SIG-M5 treated with dmso at 0.1 percent for 504 hours (cell line): ENCODE results near the gene DPEP3.
"Not testable (repeated sequence)": the region's sequence is repeated elsewhere in the genome, so short reads cannot be mapped to it uniquely, and the experiment has no call there.

Experiments used
- DNase-seq: peaks from one replicate; lab custom pipeline; 2025; ENCODE audit not compliant: unreplicated experiment; lab: John Stamatoyannopoulos, UW

Gene DPEP3

GRCh38 chr16:67994040-67994408 lies 13.7 kb upstream of the DPEP3 start:
- not testable (repeated sequence) for DNase-seq

GRCh38 chr16:67993207-67994039 lies 13.1 kb upstream of the DPEP3 start:
- DNase-seq = peak; percentile 56

GRCh38 chr16:67992661-67993206 lies 12.4 kb upstream of the DPEP3 start:
- no peak for DNase-seq

GRCh38 chr16:67990018-67990386 lies 9.7 kb upstream of the DPEP3 start:
- DNase-seq = no peak

GRCh38 chr16:67989322-67990017 lies 9.2 kb upstream of the DPEP3 start:
- DNase-seq = no peak

GRCh38 chr16:67988675-67989074 lies 8.4 kb upstream of the DPEP3 start:
- DNase-seq = no peak

- DNase-seq = no peak
Observed at GRCh38 chr16:67987460-67988160, 7.3 kb upstream of the DPEP3 start.

- no peak for DNase-seq
Observed at GRCh38 chr16:67986949-67987348, 6.7 kb upstream of the DPEP3 start.

- DNase-seq = no peak
Observed at GRCh38 chr16:67982011-67982696, 1.9 kb upstream of the DPEP3 start.

GRCh38 chr16:67977469-67978227 lies 2.7 kb downstream of the DPEP3 start:
- DNase-seq = no peak

GRCh38 chr16:67977005-67977404 lies 3.3 kb downstream of the DPEP3 start:
- DNase-seq = no peak

GRCh38 chr16:67976205-67976604 lies 4.1 kb downstream of the DPEP3 start:
- DNase-seq = no peak

GRCh38 chr16:67975321-67976105 lies 4.8 kb downstream of the DPEP3 start:
- DNase-seq = no peak

GRCh38 chr16:67972285-67972684 lies 8.0 kb downstream of the DPEP3 start:
- DNase-seq = not testable (repeated sequence)

- DNase-seq = no peak
Observed at GRCh38 chr16:67971111-67971510, 9.2 kb downstream of the DPEP3 start.

- DNase-seq = no peak
Observed at GRCh38 chr16:67969254-67970039, 10.9 kb downstream of the DPEP3 start.

GRCh38 chr16:67968400-67969253 lies 11.7 kb downstream of the DPEP3 start, which contains the start of gene SLC12A4:
Gene SLC12A4, minus strand, starts transcription at chr16:67968637. Its CDS starts 84 bp downstream, at chr16:67968553.
- peak; percentile 67 for DNase-seq

GRCh38 chr16:67967958-67968399 lies 12.3 kb downstream of the DPEP3 start:
- peak; percentile 30 for DNase-seq
